RPMI7951 (cell line): Measurements from ENCODE around the gene COL6A3. TPM values are rescaled to one million over a fixed set of nuclear protein-coding genes. Genes with fewer than 3 reads are reported as not detected.
A peak's percentile ranks its signal among the peaks of the same experiment; 100 is the strongest.

ENCODE experiments used
- DNase-seq: peaks from one replicate; pipeline ENCODE4 v3.0.0-alpha.2; 2012; ENCODE audit warnings: low read depth
- total RNA-seq: library from RNA; depleted of rRNA; stranded (reverse); fragments of >200 nt; shearing (Covaris generic); gene quantifications from 2 replicates; pipeline ENCODE4 v1.2.3, GENCODE V29; 2014

COL6A3 gene
- total RNA-seq, 1 experiment from 2014 or later = 3.6 TPM

GRCh38 chr2:237380768-237381167, 33.2 kb downstream of the COL6A3 start:
- DNase-seq = no peak

GRCh38 chr2:237379636-237380035, 34.3 kb downstream of the COL6A3 start:
- DNase-seq = no peak

- DNase-seq = no peak
These were observed 35.3 kb downstream of the COL6A3 start for GRCh38 chr2:237378650-237379049.

GRCh38 chr2:237374284-237375060, 39.5 kb downstream of the COL6A3 start:
- no peak for DNase-seq

GRCh38 chr2:237371856-237372255, 42.1 kb downstream of the COL6A3 start:
- no peak for DNase-seq

GRCh38 chr2:237365671-237366070, 48.3 kb downstream of the COL6A3 start:
- DNase-seq = no peak

GRCh38 chr2:237364655-237365054, 49.3 kb downstream of the COL6A3 start:
- no peak for DNase-seq

GRCh38 chr2:237361194-237362004, 52.6 kb downstream of the COL6A3 start:
- peak; percentile 35 for DNase-seq

- no peak for DNase-seq
These were observed 53.8 kb downstream of the COL6A3 start for GRCh38 chr2:237359894-237360780.

GRCh38 chr2:237359518-237359840, 54.5 kb downstream of the COL6A3 start:
- no peak for DNase-seq

GRCh38 chr2:237358721-237359517, 55.0 kb downstream of the COL6A3 start:
- DNase-seq = no peak

- no peak for DNase-seq
These were observed 58.3 kb downstream of the COL6A3 start for GRCh38 chr2:237355701-237356100.

- peak; percentile 97 for DNase-seq
These were observed 59.1 kb downstream of the COL6A3 start for GRCh38 chr2:237354892-237355291.

- peak; percentile 80 for DNase-seq
These were observed 59.8 kb downstream of the COL6A3 start for GRCh38 chr2:237354172-237354571.

GRCh38 chr2:237353215-237353614, 60.7 kb downstream of the COL6A3 start:
- DNase-seq = no peak

- DNase-seq = peak; percentile 56
These were observed 61.6 kb downstream of the COL6A3 start for GRCh38 chr2:237352279-237352845.

GRCh38 chr2:237351796-237352195, 62.2 kb downstream of the COL6A3 start:
- no peak for DNase-seq

GRCh38 chr2:237351046-237351445, 62.9 kb downstream of the COL6A3 start:
- no peak for DNase-seq

- no peak for DNase-seq
These were observed 63.4 kb downstream of the COL6A3 start for GRCh38 chr2:237350597-237350996.

- no peak for DNase-seq
These were observed 63.9 kb downstream of the COL6A3 start for GRCh38 chr2:237350070-237350469.

- DNase-seq = no peak
These were observed 65.6 kb downstream of the COL6A3 start for GRCh38 chr2:237348281-237348865.
